Stomach (tissue), 9 donors: ENCODE measurements around the gene ATP5F1A. TPM values are rescaled to one million over a fixed set of nuclear protein-coding genes. Genes with fewer than 3 reads are reported as not detected.
"Not testable (repeated sequence)": the region's sequence is repeated elsewhere in the genome, so short reads cannot be mapped to it uniquely, and the experiment has no call there.

Experiments
- DNase-seq, 2 donors: peaks; one replicate each; pipeline versions ENCODE4 v3.0.0 to v3.0.0-alpha.2; 2013 to 2019
- H3K27ac ChIP-seq, 5 donors: fragments of 200-600 bp in 4 of 5; sonication (generic) in 4 of 5; one replicate each; pipeline ENCODE4 v1.5.1; 2013 to 2019; ENCODE audit warnings: mild to moderate bottlenecking in 1 of 5, moderate library complexity in 1 of 5
- H3K27me3 ChIP-seq, 3 donors: fragments of 200-600 bp; sonication (generic); one replicate each; pipeline ENCODE4 v1.5.1; 2017 to 2019; ENCODE audit warnings: mixed run types in 1 of 3
- H3K36me3 ChIP-seq, 4 donors: fragments of 200-600 bp; sonication (generic); 1 replicate in 3 of 4; 2 replicates in 1 of 4; pipeline ENCODE4 v1.5.1; 2016 to 2019
- H3K4me1 ChIP-seq, 4 donors: fragments of 200-600 bp; sonication (generic); one replicate each; pipeline ENCODE4 v1.5.1; 2016 to 2019
- H3K4me3 ChIP-seq, 4 donors: fragments of 200-600 bp; sonication (generic) in 3 of 4; one replicate each; pipeline ENCODE4 v1.5.1; 2016 to 2019; ENCODE audit warnings: mild to moderate bottlenecking in 1 of 4
- H3K9me3 ChIP-seq, 4 donors: fragments of 200-600 bp; sonication (generic); one replicate each; pipeline ENCODE4 v1.5.1; 2016 to 2019
- CTCF ChIP-seq, 7 experiments: fragments of 450-650 bp in 4 of 7; fragments of 200-600 bp in 3 of 7; sonication (generic) in 3 of 7; IDR thresholded peaks; one replicate each; pipeline ENCODE4 v1.5.1; 2016 to 2019; ENCODE audit warnings: antibody characterized with exemption in 7 of 7, control low read depth in 2 of 7, mild to moderate bottlenecking in 1 of 7
- EP300 ChIP-seq: sonication (generic); formaldehyde crosslinking; IDR thresholded peaks from one replicate; pipeline ENCODE4 v1.6.1; 2017; ENCODE audit warnings: antibody characterized with exemption
- POLR2A ChIP-seq, 4 donors: fragments of 450-650 bp; IDR thresholded peaks; one replicate each; pipeline ENCODE4 v1.6.1; 2016; ENCODE audit warnings: antibody characterized with exemption in 4 of 4, control low read depth in 2 of 4, mild to moderate bottlenecking in 1 of 4, moderate library complexity in 1 of 4
- POLR2AphosphoS5 ChIP-seq, 3 donors: sonication (generic); formaldehyde crosslinking; IDR thresholded peaks; one replicate each; pipeline ENCODE4 v1.6.1; 2016; ENCODE audit warnings: antibody characterized with exemption in 3 of 3
- WGBS, 5 donors: extraction: QIAGEN DNeasy Blood & Tissue Kit in 3 of 5; methylation state at CpG; one replicate each; pipeline versions ENCODE4 v1.1.5 to v1.1.7; 2013 to 2018; 5-methylcytosine and 5-hydroxymethylcytosine counted together
- intact Hi-C: fragments of 100-400 bp; cut with DNase I; formaldehyde crosslinking; loops from one replicate; pipeline ENCODE4 v1.15.1; 2023; ENCODE audit warnings: low total_unique reads
- polyA plus RNA-seq, 3 donors: library from polyadenylated mRNA; stranded (reverse); fragments of 200-250 nt; gene quantifications; one replicate each; pipeline ENCODE4 v1.2.3, GENCODE V29; 2013
- total RNA-seq, 5 donors: library from RNA; depleted of rRNA; stranded (reverse); fragments of >200 nt; gene quantifications; one replicate each; pipeline versions ENCODE4 v1.1.0 to v1.2.3, GENCODE V29; 2014 to 2016
- donor health status: healthy with polysubstance abuse.
- donor health status: Bipolar disorder and iron deficiency.
- donor health status: healthy.

ATP5F1A gene
- total and polyA plus RNA-seq, 8 donors = 82.9 to 631 (median 389) TPM

GRCh38 chr18:46134920-46135675 lies 37.0 kb upstream of the ATP5F1A start:
- Histone ChIP-seq H3K27me3 (no peaks in the 10 kb centered on the region), H3K36me3 (peaks cover 0 to 21% (median 9%) of the 10 kb centered on the region in 4 donors), H3K27ac (no peak overlapping the region), H3K9me3 (no peaks in the 10 kb centered on the region), H3K4me1 (no peaks in the 10 kb centered on the region), H3K4me3 (no peak overlapping the region)
- intact Hi-C loops = no loop called here
- WGBS, 5 donors = 62 to 65% (median 64%) methylated on average over 9 of the region's 9 CpGs
- DNase-seq = no peak
- TF ChIP-seq CTCF (IDR thresholded peaks at IDR 0.05) = no peak
- TF ChIP-seq POLR2A (IDR thresholded peaks at IDR 0.05) = no peak
- TF ChIP-seq POLR2AphosphoS5 (IDR thresholded peaks at IDR 0.05) = no peak
- TF ChIP-seq EP300 = no peak

GRCh38 chr18:46133534-46133933 lies 35.4 kb upstream of the ATP5F1A start:
- no peak for DNase-seq
- H3K9me3 ChIP-seq = no peaks in the 10 kb centered on the region
- H3K4me1 ChIP-seq = no peaks in the 10 kb centered on the region
- peaks cover 9 to 36% (median 25%) of the 10 kb centered on the region in 4 donors for H3K36me3 ChIP-seq
- TF ChIP-seq EP300 (no peak), POLR2AphosphoS5 (IDR thresholded peaks at IDR 0.05) (no peak), POLR2A (IDR thresholded peaks at IDR 0.05) (no peak), CTCF (IDR thresholded peaks at IDR 0.05) (no peak)
- no peak overlapping the region for H3K27ac ChIP-seq
- no peaks in the 10 kb centered on the region for H3K27me3 ChIP-seq
- WGBS, 5 donors = 62 to 78% (median 78%) methylated on average over 3 of the region's 3 CpGs
- intact Hi-C loops = no loop called here
- H3K4me3 ChIP-seq = no peak overlapping the region

GRCh38 chr18:46130549-46130948 lies 32.5 kb upstream of the ATP5F1A start:
- H3K27ac ChIP-seq, H3K27me3 ChIP-seq, DNase-seq, intact Hi-C loops, H3K4me1 ChIP-seq, H3K9me3 ChIP-seq, H3K4me3 ChIP-seq: not testable (repeated sequence)
- WGBS, 5 donors = 97 to 98% (median 98%) methylated on average over 6 to 8 of the region's 8 CpGs
- peaks cover 26 to 66% (median 54%) of the 10 kb centered on the region in 4 donors for H3K36me3 ChIP-seq

- Histone ChIP-seq H3K4me3 (no peak overlapping the region), H3K27me3 (no peaks in the 10 kb centered on the region), H3K4me1 (no peaks in the 10 kb centered on the region), H3K9me3 (no peaks in the 10 kb centered on the region), H3K36me3 (peaks cover 27 to 71% (median 59%) of the 10 kb centered on the region in 4 donors), H3K27ac (no peak overlapping the region)
- intact Hi-C loops = no loop called here
- WGBS, 5 donors = 95 to 100% (median 96%) methylated on average over 2 of the region's 2 CpGs
- DNase-seq = no peak
- no peak for TF ChIP-seq POLR2A (IDR thresholded peaks at IDR 0.05)
- TF ChIP-seq EP300 = no peak
- no peak for TF ChIP-seq CTCF (IDR thresholded peaks at IDR 0.05)
- no peak for TF ChIP-seq POLR2AphosphoS5 (IDR thresholded peaks at IDR 0.05)
Measured at GRCh38 chr18:46130061-46130460, 32.0 kb upstream of the ATP5F1A start.

- DNase-seq, H3K9me3 ChIP-seq, H3K4me1 ChIP-seq, H3K4me3 ChIP-seq, H3K27ac ChIP-seq, H3K27me3 ChIP-seq, intact Hi-C loops: not testable (repeated sequence)
- peaks cover 42 to 99% (median 94%) of the 10 kb centered on the region in 4 donors for H3K36me3 ChIP-seq
- WGBS, 5 donors = 72 to 100% (median 98%) methylated on average over 4 of the region's 4 CpGs
Measured at GRCh38 chr18:46126625-46127024, 28.5 kb upstream of the ATP5F1A start.
